ENCODE measurements around the gene HBQ1.

GRCh38 chr16:180681-181564 is 664 bp downstream of the HBQ1 start:
- TF ChIP-seq, protein P1, sequence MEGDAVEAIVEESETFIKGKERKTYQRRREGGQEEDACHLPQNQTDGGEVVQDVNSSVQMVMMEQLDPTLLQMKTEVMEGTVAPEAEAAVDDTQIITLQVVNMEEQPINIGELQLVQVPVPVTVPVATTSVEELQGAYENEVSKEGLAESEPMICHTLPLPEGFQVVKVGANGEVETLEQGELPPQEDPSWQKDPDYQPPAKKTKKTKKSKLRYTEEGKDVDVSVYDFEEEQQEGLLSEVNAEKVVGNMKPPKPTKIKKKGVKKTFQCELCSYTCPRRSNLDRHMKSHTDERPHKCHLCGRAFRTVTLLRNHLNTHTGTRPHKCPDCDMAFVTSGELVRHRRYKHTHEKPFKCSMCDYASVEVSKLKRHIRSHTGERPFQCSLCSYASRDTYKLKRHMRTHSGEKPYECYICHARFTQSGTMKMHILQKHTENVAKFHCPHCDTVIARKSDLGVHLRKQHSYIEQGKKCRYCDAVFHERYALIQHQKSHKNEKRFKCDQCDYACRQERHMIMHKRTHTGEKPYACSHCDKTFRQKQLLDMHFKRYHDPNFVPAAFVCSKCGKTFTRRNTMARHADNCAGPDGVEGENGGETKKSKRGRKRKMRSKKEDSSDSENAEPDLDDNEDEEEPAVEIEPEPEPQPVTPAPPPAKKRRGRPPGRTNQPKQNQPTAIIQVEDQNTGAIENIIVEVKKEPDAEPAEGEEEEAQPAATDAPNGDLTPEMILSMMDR (IDR thresholded peaks at IDR 0.05): no peak
- TF ChIP-seq POLR2A (IDR thresholded peaks at IDR 0.05; ENCODE audit: low read depth) (no peak), POLR2AphosphoS5 (IDR thresholded peaks at IDR 0.05) (peak; percentile 48 to 57), EP300 (IDR thresholded peaks at IDR 0.05) (no peak)

Measured in esophagus muscularis mucosa (tissue), 4 donors.